Left kidney (tissue), 2 donors: ENCODE measurements around the gene ZFAND3. TPM values are rescaled to one million over a fixed set of nuclear protein-coding genes. Genes with fewer than 3 reads are reported as not detected.

ENCODE experiments used
- DNase-seq: peaks from one replicate; pipeline ENCODE4 v3.0.0-alpha.2; 2013
- polyA plus RNA-seq: library from polyadenylated mRNA; unstranded; fragments of 120-200 nt; gene quantifications from one replicate; pipeline ENCODE4 v1.2.1, GENCODE V29; 2013; ENCODE audit not compliant: insufficient read length

ZFAND3 gene
- polyA plus RNA-seq, 1 donor: 150 TPM

DNA sequence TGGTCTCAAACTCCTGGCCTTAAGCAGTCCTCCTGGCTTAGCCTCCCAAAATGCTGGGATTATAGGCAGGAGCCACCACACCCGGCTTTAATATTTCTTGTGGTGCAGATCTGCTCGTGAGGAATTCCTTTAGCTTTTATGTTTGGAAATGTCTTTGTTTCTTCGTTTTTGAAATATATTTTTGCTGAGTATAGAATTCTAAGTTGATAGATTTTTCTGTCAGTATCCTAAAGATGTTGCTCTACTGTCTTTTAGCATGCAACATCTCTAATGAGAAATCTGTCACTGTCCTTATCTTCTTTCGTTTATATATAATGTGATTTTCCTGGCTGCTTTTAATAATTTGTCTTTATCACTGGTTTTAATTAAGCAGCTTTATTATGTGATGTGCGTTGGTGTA, 75.1 kb downstream of the ZFAND3 start:
- no peak for DNase-seq

DNA sequence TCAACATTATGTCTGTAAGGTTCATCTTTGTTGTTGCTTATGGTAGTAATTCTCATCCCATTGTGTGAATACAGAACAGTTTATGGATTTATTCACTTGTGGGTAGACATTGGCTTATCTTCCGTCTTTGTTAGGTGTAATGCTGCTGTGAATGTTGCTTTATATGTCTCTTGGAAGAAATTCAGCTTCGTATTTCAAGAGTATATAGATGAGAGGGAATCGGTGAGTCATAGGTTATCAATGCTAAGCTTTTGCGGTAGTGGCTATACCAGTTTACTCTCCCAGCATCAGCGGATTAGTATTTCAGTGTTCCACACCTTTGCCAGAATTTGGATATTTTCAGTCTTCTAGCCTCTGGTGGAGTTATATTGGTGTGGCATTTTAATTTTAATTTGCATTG, 77.8 kb downstream of the ZFAND3 start:
- DNase-seq: no peak

DNA sequence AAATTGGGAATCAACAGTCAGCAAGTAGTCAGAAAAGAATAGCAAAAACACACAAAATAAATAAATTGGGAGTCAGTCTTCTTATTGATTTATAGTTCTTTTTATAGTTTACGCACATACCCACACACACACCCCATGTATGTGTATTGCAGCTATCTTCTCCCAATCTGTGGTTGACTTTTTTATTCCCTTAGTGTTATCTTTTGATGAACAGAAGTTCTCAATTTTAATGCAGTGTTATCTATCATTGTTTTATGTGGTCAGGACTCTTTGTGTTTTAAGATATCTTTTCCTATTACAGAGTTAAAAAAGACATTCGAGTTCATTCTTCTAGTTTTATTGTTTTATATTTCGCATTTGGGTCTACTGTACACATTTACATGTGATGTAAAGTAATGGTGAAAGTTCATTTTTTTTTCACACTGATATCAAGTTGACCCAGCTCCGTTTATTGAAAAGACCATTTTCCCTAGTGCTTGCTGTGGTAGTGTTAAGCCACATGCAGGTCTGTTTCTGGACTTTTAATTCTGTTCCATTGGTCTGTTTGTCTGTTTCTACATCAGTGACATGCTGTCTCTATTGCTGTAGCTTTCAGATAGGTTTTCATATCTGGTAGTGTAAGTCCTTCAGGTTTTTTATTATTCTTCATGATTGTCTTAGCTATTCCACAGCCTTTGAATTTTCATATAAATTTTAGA, 78.4 kb downstream of the ZFAND3 start:
- no peak for DNase-seq

DNA sequence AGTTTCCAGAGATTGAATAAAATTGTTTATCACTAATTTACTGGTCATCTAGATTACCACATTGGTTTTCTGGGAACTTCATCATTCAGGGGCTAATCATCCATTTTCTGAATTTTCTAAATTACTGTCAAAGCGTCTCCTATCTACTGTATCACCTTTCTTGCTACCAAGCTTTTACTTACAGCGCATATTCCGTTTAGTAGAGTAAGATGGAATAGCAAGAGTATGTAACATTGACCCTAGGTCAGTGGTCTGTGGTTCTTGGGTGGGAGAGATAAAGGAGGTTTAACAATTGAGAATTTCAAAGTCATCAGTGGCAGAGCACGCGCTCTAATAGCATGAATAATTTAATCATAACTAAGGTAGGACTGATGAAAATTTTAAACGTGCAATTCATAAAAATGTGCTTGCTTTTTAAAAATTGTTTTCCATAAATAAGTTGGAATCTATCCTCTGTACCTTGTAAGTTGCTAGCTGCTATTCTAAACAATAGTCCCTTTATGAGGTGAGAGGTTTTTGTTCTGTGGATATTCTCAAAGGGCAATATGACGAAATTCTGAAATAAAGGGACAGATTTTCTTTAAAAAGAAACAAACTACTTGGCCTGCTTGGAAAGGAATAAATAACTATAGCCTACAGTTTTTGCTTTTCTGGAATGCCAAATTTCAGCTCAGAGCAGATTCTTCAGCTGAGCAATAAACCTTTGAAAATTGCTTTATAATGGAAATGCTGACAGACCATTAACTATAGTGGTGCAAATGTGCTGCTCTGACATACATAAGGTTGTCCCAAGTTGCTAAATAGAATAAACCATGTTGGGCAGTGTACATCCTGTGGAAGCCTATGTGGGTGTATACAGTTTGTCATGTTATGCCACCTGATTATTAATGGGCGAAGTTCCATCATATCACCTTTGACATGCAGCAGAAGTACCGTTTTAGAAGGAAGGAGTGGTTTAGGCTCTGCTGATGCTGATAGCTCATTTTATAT, 84.1 kb downstream of the ZFAND3 start:
- DNase-seq: no peak

DNA sequence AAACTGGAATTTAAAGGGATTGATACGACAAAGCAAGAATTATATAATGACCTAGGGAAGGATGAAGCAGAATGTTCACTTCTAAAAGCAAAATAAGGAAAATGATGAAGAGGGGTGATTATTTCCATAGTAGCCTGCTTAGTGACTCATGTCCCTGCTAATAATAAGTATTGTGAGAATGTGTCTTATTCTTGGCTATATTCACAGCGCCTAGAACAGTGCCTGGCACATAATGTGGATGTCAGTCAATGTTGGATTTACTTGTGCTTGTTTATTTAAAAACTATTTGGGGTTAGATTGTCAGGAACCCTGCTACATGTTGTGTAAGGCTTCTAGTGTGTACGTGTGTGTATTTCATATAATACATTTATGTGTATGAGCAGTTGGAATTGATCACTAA, 85.1 kb downstream of the ZFAND3 start:
- DNase-seq: no peak

DNA sequence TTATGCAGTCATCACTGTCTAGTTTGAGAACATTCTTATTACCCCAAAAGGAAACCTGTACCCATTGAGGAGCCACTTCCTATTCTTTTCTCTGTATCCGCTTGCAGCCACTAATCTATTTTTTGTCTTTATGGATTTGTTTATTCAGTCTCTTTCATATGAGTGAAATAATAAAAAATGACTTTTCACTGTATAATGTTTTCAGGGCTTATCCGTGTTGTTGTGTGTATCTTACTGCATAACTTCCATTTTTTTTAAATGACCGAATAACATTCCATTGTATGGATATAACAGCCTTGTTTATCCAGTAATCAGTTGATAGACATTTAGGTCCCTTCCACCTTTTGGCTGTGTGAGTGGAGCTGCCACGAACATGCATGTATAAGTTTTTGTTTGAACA, 86.6 kb downstream of the ZFAND3 start:
- DNase-seq: no peak

DNA sequence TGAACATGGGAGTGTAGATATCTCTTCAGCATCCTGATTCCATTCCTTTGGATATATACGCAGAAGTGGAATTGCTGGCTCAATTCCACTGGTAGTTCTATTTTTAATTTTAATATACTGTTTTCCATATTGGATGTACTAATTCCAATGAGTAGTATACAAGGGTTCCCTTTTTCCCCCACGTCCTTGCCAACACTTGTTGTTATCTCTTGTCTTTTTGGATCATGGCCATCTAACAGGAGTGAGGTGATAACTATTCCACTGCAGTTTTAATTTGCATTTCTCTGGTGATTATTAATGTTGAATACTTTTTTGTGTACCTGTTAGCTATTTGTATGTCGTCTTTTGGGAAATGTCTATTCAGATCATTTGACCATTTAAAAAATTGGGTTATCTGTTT, 91.5 kb downstream of the ZFAND3 start:
- DNase-seq: no peak

DNA sequence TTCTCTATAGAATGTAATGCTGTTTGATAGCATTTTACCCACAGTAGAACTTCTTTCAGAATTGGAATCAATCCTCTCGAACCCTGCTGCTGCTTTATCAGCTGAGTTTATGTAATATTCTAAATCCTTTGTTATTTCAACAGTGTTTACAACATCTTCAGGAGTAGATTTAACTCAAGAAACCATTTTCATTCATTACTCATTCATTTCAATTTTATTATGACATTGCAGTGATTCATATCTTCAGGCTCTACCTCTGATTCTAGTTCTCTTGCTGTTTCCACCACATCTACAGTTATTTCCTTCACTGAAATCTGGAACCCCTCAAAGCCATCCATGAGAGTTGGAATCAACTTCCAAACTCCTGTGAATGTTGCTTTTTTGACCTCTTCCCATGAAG, 93.7 kb downstream of the ZFAND3 start:
- no peak for DNase-seq

DNA sequence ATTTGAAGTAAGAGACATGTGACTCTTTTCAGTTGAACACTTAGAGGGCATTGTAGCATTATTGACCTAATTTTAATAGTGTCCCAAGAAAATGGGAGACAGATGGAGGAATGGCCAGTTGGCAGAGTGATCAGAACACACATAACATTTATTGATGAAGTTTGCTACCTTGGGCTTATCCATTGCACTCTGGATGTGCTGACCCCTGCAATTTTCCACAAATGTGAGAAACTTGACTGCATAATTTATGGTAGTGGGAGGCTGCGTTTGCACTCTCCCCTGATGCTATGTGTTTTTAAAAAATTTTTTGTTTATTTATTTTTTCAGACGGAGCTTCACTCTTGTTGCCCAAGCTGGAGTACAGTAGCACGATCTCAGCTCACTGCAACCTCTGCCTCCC, 95.9 kb downstream of the ZFAND3 start:
- DNase-seq: no peak

DNA sequence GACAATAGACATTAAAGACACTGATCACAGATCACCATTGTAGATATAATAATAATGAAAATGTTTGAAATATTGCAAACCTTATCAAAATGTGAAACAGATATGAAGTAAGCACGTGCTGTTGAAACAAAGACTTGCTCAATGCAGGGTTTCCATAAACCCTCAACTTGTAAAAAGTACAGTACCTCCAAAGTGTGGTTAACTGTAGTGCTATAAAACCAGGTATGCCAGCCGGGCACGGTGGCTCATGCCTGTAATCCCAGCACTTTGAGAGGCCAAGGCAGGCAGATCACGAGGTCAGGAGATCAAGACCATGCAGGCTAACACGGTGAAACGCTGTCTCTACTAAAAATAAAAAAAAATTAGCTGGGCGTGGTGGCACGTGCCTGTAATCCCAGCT, 96.6 kb downstream of the ZFAND3 start:
- no peak for DNase-seq

DNA sequence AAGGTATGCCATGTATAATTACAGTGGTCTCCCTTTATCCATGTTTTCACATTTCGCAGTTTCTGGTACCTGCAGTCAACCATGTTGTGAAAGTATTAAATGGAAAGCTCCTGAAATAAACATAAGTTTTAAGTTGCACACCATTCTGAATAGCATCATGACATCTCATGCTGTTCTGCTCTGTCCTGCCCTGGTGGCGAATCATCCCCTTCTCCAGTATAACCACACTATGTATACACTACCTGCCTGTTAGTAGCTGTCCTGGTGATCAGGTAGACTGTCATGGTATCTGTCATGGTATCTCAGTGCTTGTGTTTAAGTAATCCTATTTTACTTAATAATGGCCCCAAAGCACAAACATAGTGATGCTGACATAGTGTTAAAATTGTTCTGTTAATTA, 97.1 kb downstream of the ZFAND3 start:
- no peak for DNase-seq

DNA sequence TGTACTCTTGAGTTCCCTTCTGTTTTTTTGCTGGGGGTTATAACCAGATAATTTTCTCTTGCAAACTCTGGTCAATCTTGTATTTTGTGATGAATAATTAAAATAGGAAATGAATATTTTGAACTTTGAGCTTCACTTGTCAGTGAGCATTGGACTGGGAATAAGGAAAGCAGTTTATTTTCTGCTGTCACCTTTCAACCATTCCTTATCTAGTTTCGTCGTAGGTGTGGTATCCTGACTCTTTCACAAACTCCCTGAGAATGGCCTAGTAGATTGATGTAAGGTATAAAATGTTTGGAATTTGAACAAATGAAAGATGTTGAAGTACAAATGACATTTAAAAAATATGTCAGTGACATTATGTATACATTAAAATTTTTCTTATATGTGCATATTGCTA, 98.0 kb downstream of the ZFAND3 start:
- no peak for DNase-seq

DNA sequence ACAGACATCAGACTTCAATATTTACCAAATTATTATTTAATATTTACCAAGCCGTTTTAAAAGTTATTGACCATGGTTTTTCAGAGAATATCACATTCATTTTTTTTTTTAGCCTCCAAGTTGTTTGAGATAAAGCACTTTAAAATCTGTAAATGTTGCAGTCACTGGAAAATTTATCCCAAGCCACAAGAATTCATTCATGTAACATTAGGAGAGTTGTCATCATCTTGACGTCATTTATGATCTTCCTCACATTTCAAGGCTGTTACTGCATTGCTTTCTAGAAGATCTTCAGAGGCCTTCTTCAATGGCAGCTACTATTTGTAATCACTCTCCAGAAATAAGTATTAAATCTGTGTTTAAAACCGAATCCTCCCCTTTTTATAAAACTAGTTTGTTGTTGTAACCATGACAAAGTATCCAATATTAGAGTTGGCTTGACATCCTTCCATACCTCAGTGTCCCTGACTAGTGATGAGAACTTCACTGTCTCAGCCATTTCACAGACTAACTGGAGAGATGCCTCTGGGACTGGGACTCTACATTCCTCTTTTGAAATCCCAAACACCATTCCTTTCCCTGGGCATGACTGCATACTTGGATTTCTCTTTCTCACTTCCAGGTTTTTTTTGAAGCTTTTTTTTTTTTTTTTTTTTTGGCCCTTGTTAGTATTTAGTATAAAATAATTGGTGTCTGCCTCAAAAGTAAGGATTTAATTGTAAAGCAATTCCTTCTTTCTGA, 100.1 kb downstream of the ZFAND3 start:
- no peak for DNase-seq

DNA sequence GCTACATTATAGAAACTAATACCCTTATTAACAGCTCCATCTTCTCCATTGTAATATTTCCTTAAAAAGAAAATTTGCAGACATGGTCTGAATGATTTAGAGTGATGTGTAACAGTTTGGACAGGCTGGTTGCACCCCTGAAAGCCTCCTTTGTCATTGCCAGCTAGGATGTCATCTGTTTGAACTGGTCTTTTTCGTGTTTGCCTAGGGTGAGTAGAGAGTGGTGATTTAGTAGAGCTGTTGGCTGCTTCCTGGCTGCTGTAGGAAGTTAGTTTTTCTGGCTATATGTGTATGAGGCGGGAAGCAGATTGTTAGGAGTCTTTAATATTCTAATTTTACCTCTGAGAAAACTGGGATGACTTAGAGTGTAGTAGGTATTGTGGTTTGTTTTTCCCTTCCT, 101.1 kb downstream of the ZFAND3 start:
- DNase-seq: no peak

DNA sequence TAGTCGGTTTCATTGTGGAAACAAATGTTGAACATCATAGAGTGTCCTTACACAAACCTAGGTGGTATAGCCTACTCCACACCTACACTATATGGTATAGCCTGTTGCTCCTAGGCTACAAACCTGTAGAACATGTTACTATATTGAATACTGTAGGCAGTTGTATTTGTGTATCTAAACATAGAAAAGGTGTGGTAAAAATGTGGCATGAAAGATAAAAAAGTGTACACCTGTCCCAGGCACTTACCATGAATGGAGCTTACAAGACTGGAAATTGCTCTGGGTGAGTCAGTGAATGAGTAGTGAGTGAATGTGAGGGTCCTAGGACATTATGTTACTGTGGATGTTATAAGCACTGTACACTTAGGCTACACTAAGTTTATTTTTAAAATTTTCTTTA, 103.0 kb downstream of the ZFAND3 start:
- DNase-seq: no peak

DNA sequence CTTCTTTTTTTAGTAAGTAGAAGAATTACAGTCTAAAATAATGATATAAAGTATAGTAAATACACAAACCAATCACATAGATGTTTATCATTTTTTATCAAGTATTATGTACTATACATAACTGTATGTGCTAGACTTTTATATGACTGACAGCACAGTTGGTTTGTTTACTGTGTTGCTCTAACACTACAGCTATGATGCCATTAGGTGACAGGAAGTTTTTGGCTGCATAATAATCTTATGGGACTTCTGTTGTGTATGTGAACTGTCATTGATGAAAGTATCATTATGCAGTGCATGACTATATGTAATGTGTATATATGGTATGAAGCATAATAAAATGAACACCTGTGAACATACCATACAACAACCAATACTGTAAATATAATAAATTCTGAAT, 104.0 kb downstream of the ZFAND3 start:
- no peak for DNase-seq

DNA sequence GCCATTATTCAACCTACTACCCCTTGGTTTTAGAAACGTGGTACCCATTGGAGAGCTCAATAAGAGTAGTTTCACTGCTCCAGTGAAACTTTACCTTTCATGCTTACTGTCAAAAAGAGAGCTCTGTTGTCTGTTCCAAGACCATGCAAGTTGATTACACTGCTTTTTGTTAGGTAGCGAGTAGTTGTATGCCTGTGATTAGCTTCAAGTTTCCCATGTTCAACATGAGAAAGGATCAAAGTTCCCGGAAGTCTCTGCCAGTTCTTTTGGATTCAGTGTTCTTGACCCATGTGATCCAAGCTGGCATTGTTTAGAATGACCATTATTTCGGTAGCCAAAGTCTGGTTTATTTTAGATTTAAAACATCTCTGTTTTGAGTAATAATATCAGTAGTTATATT, 107.1 kb downstream of the ZFAND3 start:
- no peak for DNase-seq

DNA sequence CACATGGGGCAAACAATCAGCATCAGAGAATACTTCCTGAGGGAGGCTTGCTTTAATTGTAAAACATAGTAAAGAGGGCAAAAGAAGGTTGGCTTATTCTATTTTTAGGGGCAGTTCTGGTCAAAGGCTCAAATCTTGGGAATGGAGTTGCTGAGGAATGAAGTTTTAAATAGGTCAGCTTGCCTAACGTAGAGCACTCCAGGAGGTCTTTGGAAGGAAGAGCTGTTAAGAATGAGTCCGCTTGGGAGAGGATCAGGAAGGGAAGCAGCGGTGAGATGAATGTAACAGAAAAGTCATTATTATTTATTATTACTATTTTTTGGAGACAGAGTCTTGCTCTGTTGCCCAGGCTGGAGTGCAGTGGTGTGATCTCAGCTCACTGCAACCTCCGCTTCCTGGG, 108.7 kb downstream of the ZFAND3 start:
- no peak for DNase-seq

DNA sequence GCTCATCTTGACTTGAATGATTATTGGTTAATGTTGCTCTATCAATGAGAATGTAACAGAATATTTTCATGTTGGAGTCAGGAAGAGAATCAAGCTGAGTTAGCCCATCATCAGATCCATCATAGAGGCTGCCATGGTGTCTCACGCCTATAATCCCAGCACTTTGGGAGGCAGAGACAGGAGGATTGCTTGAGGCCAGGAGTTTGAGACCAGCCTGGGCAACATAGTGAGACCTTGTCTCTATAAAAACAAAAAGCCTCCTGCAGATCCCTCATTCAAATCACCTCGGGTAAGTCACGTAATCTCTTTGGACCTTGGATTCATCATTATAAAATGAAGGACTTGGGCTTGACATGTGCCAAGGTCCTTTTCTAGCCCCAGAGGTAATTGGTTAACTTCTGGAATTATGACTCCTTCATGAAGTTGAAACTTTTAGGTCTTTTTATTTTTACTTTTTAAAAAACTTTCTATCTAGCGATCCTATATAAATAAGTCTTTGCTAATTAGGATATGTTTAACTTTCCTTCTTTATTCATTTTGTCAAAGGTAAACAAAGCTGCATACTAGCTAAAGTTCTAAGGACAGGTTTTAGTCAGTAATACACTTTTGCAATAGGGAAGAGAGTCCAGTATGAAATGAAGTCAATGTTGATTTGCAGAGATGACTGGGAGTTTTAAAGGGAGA, 110.9 kb downstream of the ZFAND3 start:
- no peak for DNase-seq

DNA sequence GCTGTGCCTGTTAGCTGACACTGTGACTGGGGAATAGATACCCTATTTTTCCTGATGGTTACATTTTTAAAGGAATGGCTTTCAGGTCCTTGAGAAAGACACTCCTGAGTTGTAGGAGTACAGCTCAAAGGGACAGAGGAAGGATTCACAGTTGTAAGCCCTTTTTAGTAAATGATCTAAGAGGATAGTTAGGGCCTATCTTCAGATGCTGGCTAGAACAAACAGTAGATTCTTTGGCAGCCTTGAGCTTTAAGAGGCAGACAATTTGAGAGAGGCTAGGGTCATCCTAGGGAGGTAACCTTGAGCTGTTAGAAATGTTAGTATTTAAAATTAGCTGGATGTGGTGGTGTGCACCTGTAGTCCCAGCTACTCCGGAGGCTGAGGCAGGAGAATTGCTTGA, 111.5 kb downstream of the ZFAND3 start:
- no peak for DNase-seq

DNA sequence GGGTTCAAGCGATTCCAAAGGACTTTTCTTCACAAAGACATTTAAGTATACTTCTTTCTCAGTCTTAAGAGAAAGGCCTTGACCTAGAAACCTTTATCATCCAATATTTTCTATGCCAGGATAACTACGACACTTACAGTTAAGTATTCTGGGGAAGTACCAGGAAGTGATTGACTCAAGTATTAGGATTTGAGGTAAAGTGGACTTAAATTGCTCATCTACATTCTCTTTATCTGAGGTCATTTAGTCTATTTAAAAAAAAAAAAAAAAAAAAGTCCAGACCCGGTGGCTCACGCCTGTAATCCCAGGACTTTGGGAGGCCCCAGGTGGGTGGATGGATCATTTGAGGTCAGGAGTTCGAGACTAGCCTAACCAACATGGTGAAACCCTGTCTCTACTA, 114.7 kb downstream of the ZFAND3 start:
- no peak for DNase-seq

DNA sequence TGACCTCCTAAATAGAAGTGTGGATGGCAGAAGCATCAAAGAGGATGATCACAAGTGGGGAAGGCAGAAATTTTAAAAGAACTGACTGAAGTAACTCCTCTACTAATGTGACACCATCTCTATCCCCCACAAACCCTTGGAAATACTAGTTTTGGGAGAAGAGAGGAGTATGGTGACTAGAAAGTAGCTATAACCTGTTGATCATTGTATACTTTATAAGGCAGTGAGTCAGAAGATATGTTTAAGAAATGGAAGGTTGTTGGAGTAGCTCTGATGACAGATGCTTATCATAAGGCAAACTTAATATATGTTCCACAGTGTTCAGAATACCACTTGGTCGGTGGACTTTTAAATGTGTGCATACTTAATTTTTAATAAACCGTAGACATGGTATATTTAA, 116.6 kb downstream of the ZFAND3 start:
- no peak for DNase-seq
